ENCODE measurements around the gene UBE2L5.
A peak's percentile ranks its signal among the peaks of the same experiment; 100 is the strongest.
"Not testable (repeated sequence)": the region's sequence is repeated elsewhere in the genome, so short reads cannot be mapped to it uniquely, and the experiment has no call there.

The UBE2L5 gene

DNA sequence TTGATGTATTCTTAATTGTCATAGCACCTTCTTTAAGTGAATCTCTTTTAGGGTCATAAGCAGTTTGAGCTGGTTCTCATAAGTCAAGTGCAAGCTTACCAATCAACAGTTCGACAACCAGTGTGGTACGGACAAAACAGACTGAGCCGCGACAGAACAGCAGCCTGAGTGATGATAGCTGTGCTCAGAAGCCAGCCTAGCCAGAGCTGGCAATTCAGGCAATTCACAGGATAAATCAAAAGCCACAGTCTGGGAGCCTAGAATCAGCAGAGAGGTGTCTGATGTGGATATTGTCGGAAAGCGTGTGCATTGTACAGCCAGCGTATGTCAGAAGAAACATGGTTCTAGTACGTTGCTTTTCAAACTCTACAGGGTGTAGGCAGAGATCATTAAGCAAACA lies 14.9 kb downstream of the UBE2L5 start:
- no peak for DNase-seq (ENCODE audit: low read depth in 3 of 3, low spot score in 1 of 3)

DNA sequence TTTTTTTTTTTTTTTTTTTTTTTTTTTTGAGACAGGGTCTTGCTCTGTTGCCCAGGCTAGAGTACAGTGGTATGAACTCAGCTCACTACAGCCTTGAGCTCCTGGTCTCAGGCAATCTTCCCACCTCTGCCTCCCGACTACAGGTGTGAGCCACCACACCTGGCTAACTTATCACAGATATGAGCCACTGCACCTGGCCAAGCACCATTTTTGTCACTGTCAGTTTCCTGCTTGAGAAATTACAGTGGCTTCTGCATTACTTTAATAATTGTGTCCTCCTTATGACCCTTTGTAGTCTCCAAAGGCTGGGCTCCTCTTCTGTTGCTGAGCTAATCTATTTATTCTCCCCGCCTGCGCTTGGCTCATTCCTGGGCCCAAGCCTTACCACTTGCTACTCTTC lies 16.0 kb downstream of the UBE2L5 start:
- DNase-seq (ENCODE audit: low read depth in 3 of 3, low spot score in 1 of 3), result no peak

DNA sequence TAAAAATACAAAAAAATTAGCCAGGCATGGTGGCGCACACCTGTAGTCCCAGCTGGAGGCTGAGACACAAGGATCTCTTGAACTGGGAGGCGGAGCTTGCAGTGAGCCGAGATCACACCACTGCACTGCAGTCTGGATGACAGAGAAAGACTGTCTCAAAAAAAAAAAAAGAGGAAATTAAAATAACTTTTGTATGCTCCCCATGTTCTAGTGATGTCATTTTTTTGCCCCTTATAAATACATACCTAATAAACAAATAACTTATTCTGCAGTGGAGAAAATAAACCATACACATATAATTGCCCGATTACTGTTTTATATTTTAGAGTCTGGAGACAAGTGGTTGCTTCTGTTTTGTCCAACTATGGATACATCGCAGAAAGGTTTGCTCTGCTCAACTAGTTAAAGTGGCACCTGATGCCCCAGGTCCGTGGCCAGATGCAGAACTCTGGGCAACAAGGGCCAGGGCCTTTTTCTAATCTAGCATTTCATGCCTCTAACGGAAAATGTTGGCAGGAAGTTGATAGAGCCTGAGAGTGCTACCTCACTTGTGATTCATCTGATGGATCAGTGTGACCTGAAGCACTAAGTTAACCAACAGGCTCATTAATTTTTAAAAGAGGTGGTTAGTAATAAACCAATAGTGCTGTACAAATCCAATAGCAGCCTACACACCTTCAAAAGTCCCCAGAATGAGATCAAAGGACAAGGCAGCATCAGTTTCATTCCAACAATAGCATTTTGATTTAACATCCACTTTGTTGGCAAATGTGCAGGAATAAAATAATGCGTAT lies 18.8 kb downstream of the UBE2L5 start:
- no peak for DNase-seq (ENCODE audit: low read depth in 3 of 3, low spot score in 1 of 3)

DNA sequence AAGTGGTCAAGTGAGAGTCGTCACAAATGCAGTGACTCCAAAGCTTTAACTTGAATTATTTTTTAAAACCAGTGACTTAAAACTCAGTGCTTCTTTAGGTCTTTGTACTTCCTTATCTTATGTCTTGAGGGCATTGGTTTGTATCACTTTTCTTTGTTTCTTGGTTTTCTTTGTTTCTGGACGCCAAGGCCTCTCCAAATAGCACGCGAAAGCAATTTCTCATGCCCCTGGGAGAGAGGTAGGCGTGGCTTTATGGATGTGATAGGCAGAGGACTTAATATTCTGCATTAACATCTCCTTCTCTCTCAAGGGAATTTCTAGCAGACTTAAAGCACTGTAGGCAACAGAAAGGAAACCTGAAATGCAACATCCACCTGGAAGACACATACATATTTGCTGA lies 20.6 kb downstream of the UBE2L5 start:
- DNase-seq (ENCODE audit: low read depth in 3 of 3, low spot score in 1 of 3), result no peak

DNA sequence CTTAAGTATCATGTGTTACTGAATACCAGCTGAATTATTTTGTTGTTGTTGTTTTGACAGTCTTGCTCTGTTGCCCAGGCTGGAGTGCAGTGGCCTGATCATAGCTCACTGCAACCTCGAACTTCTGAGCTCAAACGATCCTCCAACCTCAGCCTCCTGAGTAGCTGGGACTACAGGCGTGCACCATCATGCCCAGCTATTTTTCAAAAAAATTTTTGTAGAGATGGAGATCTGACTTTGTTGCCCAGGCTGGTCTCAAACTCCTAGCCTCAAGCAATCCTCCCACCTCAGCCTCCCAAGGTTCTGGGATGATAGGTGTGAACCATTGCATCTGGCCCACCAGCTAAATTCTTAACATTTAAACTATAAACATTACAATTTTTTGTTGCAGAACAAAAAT lies 21.2 kb downstream of the UBE2L5 start:
- not testable (repeated sequence) for DNase-seq (ENCODE audit: low read depth in 3 of 3, low spot score in 1 of 3)

DNA sequence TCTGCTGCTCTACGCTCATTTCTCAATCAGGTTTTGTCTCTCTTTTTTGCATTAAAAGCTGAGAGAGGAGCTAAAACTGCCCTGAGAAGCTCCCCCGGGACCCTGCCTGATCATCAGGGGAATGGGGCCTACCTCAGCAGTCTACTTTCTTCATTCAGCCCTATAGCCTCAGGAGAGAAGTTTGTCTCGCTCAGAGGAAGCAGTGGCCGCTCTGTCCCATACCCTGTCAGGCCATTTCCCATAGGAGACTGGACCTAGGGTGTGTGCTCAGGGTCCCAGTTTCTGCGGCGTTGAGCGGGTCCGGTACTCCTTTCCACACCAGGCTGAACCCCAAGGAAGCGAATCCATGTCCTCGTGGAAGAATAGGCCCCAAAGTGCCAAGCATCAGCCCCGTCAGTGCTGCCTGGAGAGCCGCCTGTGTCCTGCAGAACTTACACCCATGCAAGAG lies 21.7 kb downstream of the UBE2L5 start:
- no peak for DNase-seq (ENCODE audit: low read depth in 3 of 3, low spot score in 1 of 3)

DNA sequence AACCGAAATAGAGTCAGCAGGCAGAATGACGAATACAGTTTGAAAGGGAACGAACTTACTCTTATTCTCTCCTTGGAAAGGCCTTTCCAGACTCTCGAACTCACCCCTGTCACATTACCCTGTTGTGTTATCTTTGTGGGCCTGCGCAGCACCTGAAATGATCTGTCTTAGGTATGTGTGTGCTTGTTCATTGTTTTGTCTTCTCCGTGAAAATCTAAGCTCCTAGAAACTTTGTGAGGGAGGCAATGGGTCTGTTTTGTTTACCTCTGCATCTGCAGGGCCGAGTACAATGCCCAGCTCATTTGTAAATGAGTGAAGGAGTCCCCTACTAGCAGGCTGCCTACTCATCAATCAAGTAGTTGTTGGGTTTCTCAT lies 23.8 kb downstream of the UBE2L5 start:
- DNase-seq (ENCODE audit: low read depth in 3 of 3, low spot score in 1 of 3), result no peak

DNA sequence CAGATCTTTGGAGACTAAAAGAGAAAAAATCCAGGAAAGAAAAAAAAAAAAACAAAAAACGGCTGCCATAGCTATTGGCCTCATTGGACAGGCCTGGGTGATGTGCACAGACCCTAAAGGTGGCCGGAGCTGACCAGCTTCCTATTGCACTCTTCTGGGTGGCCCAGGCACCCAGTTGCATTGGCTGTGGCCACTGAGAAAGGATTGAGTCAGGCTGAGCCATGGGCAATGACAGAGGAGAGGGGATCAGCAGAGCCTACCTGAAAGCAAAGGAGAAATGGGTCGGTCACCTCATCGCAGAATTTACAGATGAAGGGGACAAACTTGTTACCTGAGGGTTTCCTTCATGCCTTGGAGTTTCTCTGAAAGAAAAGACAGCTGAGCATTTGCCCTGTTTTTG lies 26.1 kb downstream of the UBE2L5 start:
- no peak for DNase-seq (ENCODE audit: low read depth in 3 of 3, low spot score in 1 of 3)

DNA sequence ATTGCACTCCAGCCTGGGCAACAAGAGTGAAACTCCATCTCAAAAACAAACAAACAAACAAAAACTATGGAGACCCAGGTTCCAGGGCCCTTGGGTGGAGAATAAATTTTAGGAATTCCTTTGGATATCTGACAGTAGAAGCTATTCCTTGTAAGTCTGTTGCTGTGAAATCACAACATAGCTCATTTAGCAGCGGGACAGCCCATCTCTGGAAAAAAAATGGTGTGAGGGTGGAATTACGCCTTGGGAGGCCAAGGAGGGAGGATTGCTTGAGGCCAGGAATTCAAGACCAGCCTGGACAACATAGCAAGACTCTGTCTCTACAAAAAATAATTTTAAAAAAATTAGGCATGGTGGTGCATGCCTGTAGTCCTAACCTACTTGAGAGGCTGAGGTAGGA lies 27.8 kb downstream of the UBE2L5 start:
- DNase-seq (ENCODE audit: low read depth in 3 of 3, low spot score in 1 of 3), result no peak

DNA sequence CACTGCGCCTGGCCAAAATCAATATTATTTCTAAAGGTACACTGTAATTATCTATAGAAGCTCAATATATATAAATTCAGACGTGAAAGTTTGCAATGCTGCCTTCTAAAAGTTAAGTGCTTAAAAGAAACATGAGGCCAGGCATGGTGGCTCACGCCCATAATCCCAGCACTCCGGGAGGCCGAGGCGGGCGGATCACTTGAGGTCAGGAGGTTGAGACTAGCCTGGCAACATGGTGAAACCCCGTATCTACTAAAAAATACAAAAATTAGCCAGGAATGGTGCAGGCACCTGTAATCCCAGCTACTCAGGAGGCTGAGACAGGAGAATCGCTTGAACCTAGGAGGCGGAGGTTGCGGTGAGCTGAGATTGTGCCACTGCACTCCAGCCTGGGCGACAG lies 29.2 kb downstream of the UBE2L5 start:
- DNase-seq (ENCODE audit: low read depth in 3 of 3, low spot score in 1 of 3), result not testable (repeated sequence)

DNA sequence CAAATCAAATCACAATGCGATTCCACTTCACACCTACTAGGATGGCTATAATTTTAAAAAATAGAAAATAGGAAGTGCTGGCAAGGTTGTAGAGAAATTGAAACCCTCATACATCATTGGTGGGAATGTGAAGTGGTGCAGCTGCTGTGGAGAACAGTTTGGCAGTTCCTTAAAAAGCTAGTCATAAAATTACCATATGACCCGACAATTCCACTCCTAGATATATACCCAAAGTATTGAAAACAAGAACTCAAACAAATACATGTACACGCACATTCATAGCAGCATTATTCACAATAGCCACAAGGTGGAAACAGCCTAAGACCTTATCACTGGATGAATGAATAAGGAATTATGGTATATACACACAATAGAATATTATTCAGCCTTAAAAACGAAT lies 31.4 kb downstream of the UBE2L5 start:
- DNase-seq (ENCODE audit: low read depth in 3 of 3, low spot score in 1 of 3), result no peak

DNA sequence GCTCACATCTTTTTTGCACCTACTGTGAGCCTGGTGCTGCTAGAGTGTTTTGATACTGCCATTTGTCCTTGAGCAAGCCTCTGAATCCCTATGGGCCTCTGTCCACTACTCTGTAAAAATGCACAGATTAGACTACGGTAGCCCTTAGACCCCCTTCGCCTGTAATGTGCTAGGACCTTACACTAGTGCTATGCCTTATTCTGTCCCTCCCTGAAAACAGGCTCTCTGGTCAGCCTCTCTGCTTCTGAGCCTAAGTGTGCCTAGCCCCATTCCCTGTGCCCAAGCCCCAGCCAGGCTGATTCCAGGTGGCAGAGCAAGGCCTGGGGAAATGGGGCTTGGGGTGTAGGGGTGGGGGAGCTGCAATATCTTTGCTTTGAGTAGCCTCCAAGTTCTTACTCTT lies 32.7 kb downstream of the UBE2L5 start:
- no peak for DNase-seq (ENCODE audit: low read depth in 3 of 3, low spot score in 1 of 3)

DNA sequence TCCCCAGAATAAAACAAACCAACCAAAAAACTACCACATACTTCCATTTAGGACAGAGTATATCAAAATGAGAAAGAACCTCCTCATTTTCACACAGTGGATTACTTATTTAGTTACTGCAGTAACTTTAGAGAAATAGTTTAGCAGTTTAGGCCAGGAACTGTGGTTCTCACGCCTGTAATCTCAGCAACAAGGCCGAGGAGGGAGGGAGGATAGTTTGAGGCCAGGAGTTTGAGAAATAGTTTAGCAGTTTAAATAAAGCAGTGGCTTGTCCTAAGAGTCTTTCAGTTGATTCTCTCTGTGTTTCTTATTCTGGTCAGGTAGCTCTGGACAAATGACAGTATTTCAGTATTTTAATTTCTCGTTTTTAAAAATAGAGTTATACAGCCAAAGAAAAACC lies 34.0 kb downstream of the UBE2L5 start:
- no peak for DNase-seq (ENCODE audit: low read depth in 3 of 3, low spot score in 1 of 3)

DNA sequence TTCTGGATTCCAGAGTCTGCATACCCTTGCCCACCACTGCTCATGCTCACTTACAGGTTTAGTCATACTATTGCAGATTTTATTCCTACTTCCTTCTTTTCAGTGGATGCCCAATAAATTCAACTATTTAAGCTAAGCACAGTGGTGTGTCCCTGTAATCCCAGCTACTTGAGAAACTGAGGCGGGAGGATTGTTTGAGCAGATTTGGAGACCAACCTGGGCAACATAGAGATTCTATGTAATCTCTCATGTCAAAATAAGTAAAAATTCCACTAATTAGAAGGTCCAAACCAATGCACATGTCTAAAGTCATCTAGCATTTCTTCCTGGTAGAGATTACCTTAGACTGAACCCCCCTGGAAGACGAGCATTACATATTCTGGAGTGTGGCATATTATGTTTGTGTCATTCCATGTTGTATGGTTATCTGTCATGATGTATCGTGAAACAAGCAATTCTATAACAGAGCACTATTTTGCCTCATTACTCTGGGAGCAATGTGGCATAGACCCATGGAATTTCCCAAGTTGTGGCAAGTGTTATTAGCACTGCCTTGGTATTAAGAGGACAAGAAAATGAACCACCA lies 35.1 kb downstream of the UBE2L5 start:
- DNase-seq (ENCODE audit: low read depth in 3 of 3, low spot score in 1 of 3), result no peak

DNA sequence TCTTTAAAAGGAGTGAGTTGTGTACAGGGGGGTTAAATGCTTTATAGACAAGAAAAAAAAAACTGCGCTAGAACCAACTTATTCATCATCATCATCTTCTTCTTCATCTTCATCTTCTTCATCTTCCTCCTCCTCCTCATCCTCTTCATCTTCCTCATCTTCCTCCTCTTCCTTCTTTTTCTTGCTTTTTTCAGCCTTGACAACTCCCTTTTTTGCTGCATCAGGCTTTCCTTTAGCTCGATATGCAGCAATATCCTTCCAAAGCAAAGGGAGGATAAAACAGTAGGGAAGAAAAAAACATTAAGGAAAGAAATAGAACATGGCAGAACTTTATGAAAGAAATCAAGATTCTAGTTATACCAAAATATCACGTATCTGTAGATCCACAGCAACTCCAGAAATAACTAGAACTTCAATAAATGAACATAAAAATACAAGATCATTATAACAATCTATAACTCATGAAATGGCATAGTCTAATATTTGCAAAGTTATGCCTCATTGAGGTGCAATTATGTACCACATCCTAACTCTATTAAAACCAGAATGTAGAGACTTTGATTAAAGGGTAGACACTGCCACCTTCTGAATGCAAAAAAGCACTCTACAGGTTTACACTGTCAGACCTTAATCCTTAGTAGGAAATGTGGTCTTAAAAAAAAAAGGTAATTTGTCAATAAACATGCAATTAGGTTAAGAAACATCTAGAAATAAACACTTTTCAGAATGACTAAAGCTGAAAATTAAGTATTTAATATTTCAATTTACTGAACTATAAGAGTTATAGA lies 39.2 kb downstream of the UBE2L5 start:
- not testable (repeated sequence) for DNase-seq (ENCODE audit: low read depth in 3 of 3, low spot score in 1 of 3)

DNA sequence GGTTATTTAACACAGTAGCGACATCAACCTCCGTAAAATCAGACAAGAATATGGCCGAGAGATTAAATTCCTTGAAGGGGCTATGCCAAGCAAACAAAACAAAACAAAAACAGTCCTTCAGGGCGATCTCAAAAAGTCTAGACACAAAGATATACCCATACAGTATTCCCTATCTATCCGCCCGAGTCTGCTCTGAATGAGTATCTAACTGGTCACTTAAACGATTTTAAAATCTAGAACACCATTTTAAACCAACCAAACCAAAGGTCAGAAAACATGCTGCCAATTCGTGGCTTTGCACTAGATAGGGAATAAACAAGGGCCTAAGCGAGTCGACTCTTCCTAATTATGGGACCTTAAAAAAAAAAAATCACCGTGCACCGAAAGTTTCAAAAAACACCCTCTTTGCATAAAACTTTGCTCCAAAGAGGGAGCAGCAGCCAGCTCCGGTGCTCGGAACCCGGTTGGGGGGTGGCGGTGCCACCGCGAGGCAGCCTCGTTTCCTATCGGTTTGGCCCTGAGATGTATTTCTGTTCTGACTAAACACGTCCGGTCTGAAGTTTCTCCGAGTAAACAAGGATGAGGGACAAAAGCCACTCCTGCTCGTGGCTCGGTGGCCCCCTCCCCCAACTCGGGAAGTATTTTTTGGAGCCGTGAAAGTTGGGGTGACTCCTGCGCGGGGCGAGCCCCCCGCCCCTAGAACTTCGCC lies 41.6 kb downstream of the UBE2L5 start:
- peak; percentile 17 to 59 (median 44) for DNase-seq (ENCODE audit: low read depth in 3 of 3, low spot score in 1 of 3)

DNA sequence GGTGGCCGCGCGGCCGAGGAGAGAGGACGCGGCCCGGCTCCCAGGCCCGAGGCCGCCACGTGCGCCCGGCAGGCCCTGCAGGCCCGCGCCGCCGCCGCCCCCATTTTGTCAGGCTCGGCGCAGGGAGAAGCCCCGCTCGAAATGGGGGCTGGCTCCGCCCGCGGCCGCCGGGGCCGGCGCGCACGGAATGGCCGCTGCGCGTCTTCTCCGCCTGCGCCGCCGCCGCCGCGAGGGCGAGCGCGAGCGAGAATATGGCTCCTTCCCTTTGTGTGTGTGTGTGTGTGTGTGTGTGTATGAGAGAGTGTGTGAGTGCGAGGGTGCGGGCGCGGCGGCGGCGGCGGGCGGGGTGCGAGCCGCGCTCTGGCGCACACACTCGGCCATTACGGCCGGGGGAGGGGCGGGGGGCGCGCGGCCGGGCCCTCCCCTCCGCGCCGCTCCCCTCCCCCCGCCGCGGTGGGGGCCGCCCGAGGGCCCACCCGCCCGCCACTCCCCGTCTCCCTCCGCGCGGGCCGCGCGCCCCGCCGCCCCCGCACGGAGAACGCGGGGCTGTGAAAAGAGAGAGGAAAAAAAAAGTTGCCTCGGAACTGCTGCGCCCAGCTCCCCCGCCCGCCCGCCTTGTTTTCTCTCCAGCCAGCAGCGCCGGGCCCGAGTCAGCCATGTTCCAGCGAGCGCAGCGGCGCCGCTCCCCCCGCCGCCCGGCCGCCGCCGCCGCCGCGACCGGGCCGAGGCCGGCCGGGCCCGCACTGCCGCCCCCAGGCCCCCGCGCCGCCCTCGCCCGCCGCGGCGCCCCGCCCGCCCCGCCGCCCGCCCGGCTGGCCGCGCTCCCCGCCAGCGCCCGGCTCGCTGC lies 42.4 kb downstream of the UBE2L5 start:
- DNase-seq (ENCODE audit: low read depth in 3 of 3, low spot score in 1 of 3), result peak; percentile 49 to 71 (median 62)

DNA sequence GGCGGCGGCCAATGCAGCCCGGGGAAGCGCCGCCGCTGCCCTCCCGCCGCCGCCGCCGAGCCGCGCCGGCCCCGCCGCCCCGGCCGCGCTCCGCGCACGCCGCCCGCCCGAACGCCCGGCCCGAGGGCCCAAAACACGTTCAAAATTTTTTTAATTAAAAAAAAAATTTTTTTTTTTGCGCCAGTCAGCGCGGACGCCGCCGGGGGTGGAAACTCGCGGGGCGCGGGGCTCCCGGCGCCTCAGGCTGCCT lies 43.0 kb downstream of the UBE2L5 start:
- no peak for DNase-seq (ENCODE audit: low read depth in 3 of 3, low spot score in 1 of 3)

DNA sequence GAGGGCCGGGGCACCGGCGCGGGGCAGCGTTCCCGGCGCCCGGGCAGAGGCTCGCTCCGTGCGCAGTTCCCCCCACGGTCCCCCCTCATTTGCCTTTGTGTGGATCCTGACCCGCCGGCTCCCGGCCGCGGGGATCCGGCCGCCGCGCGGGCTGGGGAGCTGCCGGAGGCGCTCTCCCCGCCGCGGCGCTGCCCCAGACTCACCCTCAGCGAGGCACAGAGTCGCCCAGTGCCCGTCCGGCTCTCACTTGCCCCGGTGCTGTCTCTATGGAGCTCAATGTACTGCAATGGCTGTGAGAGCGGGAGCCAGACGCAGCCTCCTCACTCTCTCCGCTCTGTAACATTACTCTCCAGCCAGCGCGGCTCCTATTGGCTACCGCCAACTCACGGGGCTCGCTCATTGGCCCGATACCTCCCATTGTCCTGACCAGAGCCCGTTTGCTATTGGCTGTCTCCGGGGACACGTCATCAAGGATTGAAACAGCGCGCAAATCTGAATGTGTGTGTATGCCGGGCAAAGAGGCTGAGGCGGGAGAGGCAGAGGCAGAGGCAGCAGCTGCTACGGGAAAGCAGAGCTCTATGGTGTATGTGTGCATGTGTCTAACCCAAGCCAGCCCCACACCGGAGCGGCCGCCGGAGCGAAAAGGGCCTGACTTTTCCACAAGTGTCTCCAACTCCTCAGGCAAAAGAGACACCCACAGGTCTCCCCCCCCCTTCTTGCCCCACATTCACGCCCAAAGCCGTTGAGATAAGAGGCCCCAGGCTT lies 43.5 kb downstream of the UBE2L5 start, which contains the start of gene HMGB1:
HMGB1 (minus strand) TSS at position 344 of the 765 bp plus-strand sequence. CDS start 2,256 bp downstream, outside the sequence.
- DNase-seq (ENCODE audit: low read depth in 3 of 3, low spot score in 1 of 3), result peak; percentile 83 to 93 (median 93)

DNA sequence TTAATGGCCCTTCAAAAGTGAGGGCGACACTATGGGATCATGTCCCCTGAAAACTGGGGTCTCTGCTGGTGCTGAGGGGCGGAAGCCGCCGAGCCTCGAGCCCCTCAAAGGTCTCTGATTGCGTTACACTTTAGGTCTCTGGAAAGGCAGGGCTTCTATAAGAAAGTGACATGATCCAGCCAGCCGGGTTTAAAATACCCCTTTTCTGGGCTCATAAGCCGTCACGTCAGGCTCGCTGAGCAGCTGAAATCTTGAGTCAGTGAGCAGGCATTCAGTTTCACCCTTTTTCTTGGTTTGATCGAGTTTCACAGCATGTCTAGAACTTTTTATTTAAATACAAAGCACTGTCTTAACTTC lies 44.0 kb downstream of the UBE2L5 start:
- no peak for DNase-seq (ENCODE audit: low read depth in 3 of 3, low spot score in 1 of 3)

Measured in stimulated activated CD4-positive, alpha-beta T cell treated with anti-CD3 and anti-CD28 coated beads, TNF-alpha, amount 100 ng/mL, for 1 hour (primary cell).